ENCODE measurements around the gene LYST. TPM values are rescaled to one million over a fixed set of nuclear protein-coding genes. Genes with fewer than 3 reads are reported as not detected.

Gene LYST
- total and polyA plus RNA-seq, 2 donors (not counting 3 experiments of a cell fraction or from before 2014, with no cell fraction given): 3.1 to 9.6 TPM

- Histone ChIP-seq H3K9ac (replicated peaks; ENCODE audit: extremely low read depth, insufficient read depth, low read length) (no peak overlapping the region), H3K4me2 (ENCODE audit: insufficient read depth, low read length) (no peak overlapping the region), H3K36me3 (ENCODE audit: control insufficient read depth in 2 of 2, extremely low read depth in 1 of 2, insufficient read depth in 2 of 2, low read length in 2 of 2) (no peaks in the 10 kb centered on the region), H3K9me3 (replicated peaks; ENCODE audit: control insufficient read depth, insufficient read depth, low read length) (no peaks in the 10 kb centered on the region), H3K27ac (ENCODE audit: insufficient read depth, low read depth, low read length) (no peak overlapping the region), H3K9me1 (replicated peaks; ENCODE audit: control insufficient read depth, extremely low read depth, insufficient read depth, low read length) (no peaks in the 10 kb centered on the region), H3K4me3 (replicated peaks in 1 of 3; ENCODE audit: insufficient read depth in 1 of 3, low read depth in 1 of 3, low read length in 3 of 3) (no peak overlapping the region), H4K20me1 (replicated peaks; ENCODE audit: control insufficient read depth, extremely low read depth, insufficient read depth, low read length) (no peaks in the 10 kb centered on the region), H3K27me3 (ENCODE audit: control insufficient read depth in 2 of 2, insufficient read depth in 2 of 2, low read length in 2 of 2) (no peaks in the 10 kb centered on the region), H3K79me2 (ENCODE audit: control insufficient read depth, insufficient read depth, low read length) (no peaks in the 10 kb centered on the region), H2AFZ (ENCODE audit: low read depth, low read length) (no peak overlapping the region), H3K4me1 (ENCODE audit: control insufficient read depth, extremely low read depth, insufficient read depth, low read length) (no peaks in the 10 kb centered on the region)
- ChIA-PET POLR2A (no interaction called here), CTCF (interaction anchor here (1.3 kb wide), 1 partner anchor 14 kb away, joined by 3 read pairs; no protein-coding TSS in a partner anchor)
- FAIRE-seq (no peak), DNase-seq (ENCODE audit: low read depth, low spot score) (no peak)
- TF ChIP-seq FOS (IDR thresholded peaks at IDR 0.05; ENCODE audit: borderline replicate concordance, insufficient read depth, low read length) (no peak), MAX (IDR thresholded peaks at IDR 0.05; ENCODE audit: insufficient read depth, insufficient read length) (no peak), MYC (IDR thresholded peaks at IDR 0.05; ENCODE audit: low read depth, low read length) (no peak), JUN (IDR thresholded peaks at IDR 0.05; ENCODE audit: borderline replicate concordance, insufficient read depth, insufficient read length, low read depth) (no peak)
- no TSS peak for BruUV-seq (replicated peaks)
- intact Hi-C loops (cut with micrococcal nuclease) (no loop called here), dilution Hi-C loops (cut with MboI; ENCODE audit: extremely low pct_ligation_motif_present, low sequenced_read_pairs) (no loop called here)
Measured at GRCh38 chr1:235683653-235684052, 183.1 kb downstream of the LYST start.

- no peak overlapping the region for H3K9ac ChIP-seq (replicated peaks; ENCODE audit: extremely low read depth, insufficient read depth, low read length)
- no TSS peak for BruUV-seq (replicated peaks)
Measured at GRCh38 chr1:235682216-235682615, 184.5 kb downstream of the LYST start.

More at GRCh38 chr1:235682216-235682615, 184.5 kb downstream of the LYST start:
- Histone ChIP-seq H3K27me3 (ENCODE audit: control insufficient read depth in 2 of 2, insufficient read depth in 2 of 2, low read length in 2 of 2) (no peaks in the 10 kb centered on the region), H3K36me3 (ENCODE audit: control insufficient read depth in 2 of 2, extremely low read depth in 1 of 2, insufficient read depth in 2 of 2, low read length in 2 of 2) (no peaks in the 10 kb centered on the region), H3K27ac (ENCODE audit: insufficient read depth, low read depth, low read length) (no peak overlapping the region), H3K4me3 (replicated peaks in 1 of 3; ENCODE audit: insufficient read depth in 1 of 3, low read depth in 1 of 3, low read length in 3 of 3) (no peak overlapping the region), H2AFZ (ENCODE audit: low read depth, low read length) (no peak overlapping the region), H3K4me2 (ENCODE audit: insufficient read depth, low read length) (no peak overlapping the region), H3K9me3 (replicated peaks; ENCODE audit: control insufficient read depth, insufficient read depth, low read length) (no peaks in the 10 kb centered on the region), H4K20me1 (replicated peaks; ENCODE audit: control insufficient read depth, extremely low read depth, insufficient read depth, low read length) (no peaks in the 10 kb centered on the region), H3K4me1 (ENCODE audit: control insufficient read depth, extremely low read depth, insufficient read depth, low read length) (no peaks in the 10 kb centered on the region), H3K9me1 (replicated peaks; ENCODE audit: control insufficient read depth, extremely low read depth, insufficient read depth, low read length) (no peaks in the 10 kb centered on the region), H3K79me2 (ENCODE audit: control insufficient read depth, insufficient read depth, low read length) (no peaks in the 10 kb centered on the region)
- POLR2A ChIA-PET: no interaction called here
- dilution Hi-C loops (cut with MboI; ENCODE audit: extremely low pct_ligation_motif_present, low sequenced_read_pairs) (no loop called here), intact Hi-C loops (cut with micrococcal nuclease) (no loop called here)
- FAIRE-seq: no peak
- TF ChIP-seq EZH2 (IDR thresholded peaks at IDR 0.05; ENCODE audit: borderline replicate concordance, low read depth, low read length, severe bottlenecking) (no peak), MYC (IDR thresholded peaks at IDR 0.05; ENCODE audit: low read depth, low read length) (no peak), MAX (IDR thresholded peaks at IDR 0.05; ENCODE audit: insufficient read depth, insufficient read length) (no peak), GATA2 (IDR thresholded peaks at IDR 0.05; ENCODE audit: insufficient read depth, insufficient read length, low read depth, low read length) (no peak), POLR2A (IDR thresholded peaks at IDR 0.05; ENCODE audit: low read depth, low read length) (no peak), JUN (IDR thresholded peaks at IDR 0.05; ENCODE audit: borderline replicate concordance, insufficient read depth, insufficient read length, low read depth) (no peak), CTCF (IDR thresholded peaks at IDR 0.05; ENCODE audit: extremely low read depth in 1 of 2, insufficient read depth in 1 of 2, low read depth in 1 of 2, low read length in 2 of 2) (no peak), FOS (IDR thresholded peaks at IDR 0.05; ENCODE audit: borderline replicate concordance, insufficient read depth, low read length) (no peak), POLR2AphosphoS5 (IDR thresholded peaks at IDR 0.05; ENCODE audit: insufficient read depth, low read depth, low read length) (no peak)
- DNase-seq (ENCODE audit: low read depth, low spot score): no peak
- CTCF ChIA-PET: no interaction called here
